Amygdala (tissue), 56 donors: Measurements from ENCODE around the gene COL23A1.

Source experiments
- DNase-seq, 56 donors: peaks; one replicate each; lab custom pipeline; 2025; lab: John Stamatoyannopoulos, UW

Gene COL23A1

GRCh38 chr5:178211095-178212048 is 378.8 kb downstream of the COL23A1 start:
- no peak for DNase-seq

GRCh38 chr5:178210686-178211085 is 379.5 kb downstream of the COL23A1 start:
- DNase-seq: no peak

- no peak for DNase-seq
These were observed 380.1 kb downstream of the COL23A1 start for GRCh38 chr5:178210073-178210535.

- no peak for DNase-seq
These were observed 380.7 kb downstream of the COL23A1 start for GRCh38 chr5:178209334-178210072.

GRCh38 chr5:178208540-178209227 is 381.5 kb downstream of the COL23A1 start:
- DNase-seq: no peak

- no peak for DNase-seq
These were observed 382.3 kb downstream of the COL23A1 start for GRCh38 chr5:178207917-178208280.

- no peak for DNase-seq
These were observed 382.8 kb downstream of the COL23A1 start for GRCh38 chr5:178207183-178207916.

GRCh38 chr5:178206166-178207101 is 383.8 kb downstream of the COL23A1 start:
- no peak for DNase-seq

- no peak for DNase-seq
These were observed 384.5 kb downstream of the COL23A1 start for GRCh38 chr5:178205749-178206047.

GRCh38 chr5:178204935-178205748 is 385.1 kb downstream of the COL23A1 start:
- peak in 37 of 56 donors; percentile 12 to 65 (median 34) for DNase-seq

- DNase-seq: peak; percentile 71 to 98 (median 92)
These were observed 385.8 kb downstream of the COL23A1 start, which contains the start of gene HNRNPAB for GRCh38 chr5:178204182-178204934. Gene HNRNPAB (plus strand): TSS chr5:178204533. CDS start chr5:178204838, 305 bp downstream.

- no peak for DNase-seq
These were observed 386.5 kb downstream of the COL23A1 start for GRCh38 chr5:178203670-178204181.

GRCh38 chr5:178202541-178202940 is 387.7 kb downstream of the COL23A1 start:
- DNase-seq: no peak

- no peak for DNase-seq
These were observed 388.3 kb downstream of the COL23A1 start for GRCh38 chr5:178201927-178202235.

- DNase-seq: no peak
These were observed 388.8 kb downstream of the COL23A1 start for GRCh38 chr5:178201221-178201926.

GRCh38 chr5:178199581-178200434 is 390.4 kb downstream of the COL23A1 start:
- no peak for DNase-seq
